Measurements from ENCODE around the gene SMOC1. TPM values are rescaled to one million over a fixed set of nuclear protein-coding genes. Genes with fewer than 3 reads are reported as not detected.

SMOC1 gene
- total and polyA plus RNA-seq, 7 donors, result 0.27 to 1.3 (median 0.74) TPM; not detected in 3

DNA sequence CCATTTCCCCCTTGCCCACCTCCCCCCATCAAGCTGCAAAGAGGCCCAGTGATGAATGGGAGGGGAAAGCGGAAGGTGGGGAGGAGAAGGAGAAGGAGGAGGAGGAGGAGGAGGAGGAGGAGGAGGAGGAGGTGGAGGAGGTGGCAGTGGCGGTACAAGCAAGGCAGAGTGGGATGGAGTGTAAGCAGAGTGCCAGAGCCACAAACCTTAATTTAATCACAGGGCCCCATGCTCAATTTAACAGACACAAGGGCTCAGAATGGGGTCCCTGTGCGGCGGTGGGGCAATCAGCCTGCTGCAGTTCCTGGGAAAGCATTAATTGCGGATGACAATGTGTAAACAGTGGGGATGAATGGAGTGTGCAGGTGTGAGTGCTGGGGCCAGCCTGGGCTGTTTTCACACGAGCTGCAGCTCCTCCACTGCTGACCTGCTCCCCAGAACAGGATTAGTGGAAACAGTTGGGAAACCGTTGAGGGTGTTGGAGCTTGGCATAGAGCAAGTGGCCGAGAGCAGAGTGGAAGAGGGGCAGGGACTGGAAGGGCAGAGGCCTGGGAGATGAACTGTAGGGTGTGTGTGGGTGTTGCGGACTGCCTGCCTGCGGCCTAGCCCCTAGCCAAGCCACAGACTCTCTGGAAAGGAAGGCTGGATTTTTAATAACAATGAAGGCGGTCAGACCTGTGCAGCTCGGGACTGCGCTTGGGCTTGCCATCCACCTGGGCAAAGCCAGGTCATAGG lies 36.4 kb upstream of the SMOC1 start:
- intact Hi-C loops (cut with DNase I), result no loop called here
- Histone ChIP-seq H3K9me3 (no peaks in the 10 kb centered on the region), H3K4me1 (no peaks in the 10 kb centered on the region), H3K27ac (no peak overlapping the region), H3K4me3 (no peak overlapping the region), H3K27me3 (peaks cover 0 to 12% (median 0%) of the 10 kb centered on the region in 3 donors), H3K36me3 (no peaks in the 10 kb centered on the region)
- TF ChIP-seq, protein P1, sequence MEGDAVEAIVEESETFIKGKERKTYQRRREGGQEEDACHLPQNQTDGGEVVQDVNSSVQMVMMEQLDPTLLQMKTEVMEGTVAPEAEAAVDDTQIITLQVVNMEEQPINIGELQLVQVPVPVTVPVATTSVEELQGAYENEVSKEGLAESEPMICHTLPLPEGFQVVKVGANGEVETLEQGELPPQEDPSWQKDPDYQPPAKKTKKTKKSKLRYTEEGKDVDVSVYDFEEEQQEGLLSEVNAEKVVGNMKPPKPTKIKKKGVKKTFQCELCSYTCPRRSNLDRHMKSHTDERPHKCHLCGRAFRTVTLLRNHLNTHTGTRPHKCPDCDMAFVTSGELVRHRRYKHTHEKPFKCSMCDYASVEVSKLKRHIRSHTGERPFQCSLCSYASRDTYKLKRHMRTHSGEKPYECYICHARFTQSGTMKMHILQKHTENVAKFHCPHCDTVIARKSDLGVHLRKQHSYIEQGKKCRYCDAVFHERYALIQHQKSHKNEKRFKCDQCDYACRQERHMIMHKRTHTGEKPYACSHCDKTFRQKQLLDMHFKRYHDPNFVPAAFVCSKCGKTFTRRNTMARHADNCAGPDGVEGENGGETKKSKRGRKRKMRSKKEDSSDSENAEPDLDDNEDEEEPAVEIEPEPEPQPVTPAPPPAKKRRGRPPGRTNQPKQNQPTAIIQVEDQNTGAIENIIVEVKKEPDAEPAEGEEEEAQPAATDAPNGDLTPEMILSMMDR (IDR thresholded peaks at IDR 0.05), result no peak
- TF ChIP-seq EP300 (IDR thresholded peaks at IDR 0.05) (no peak), POLR2AphosphoS5 (IDR thresholded peaks at IDR 0.05) (no peak), POLR2A (IDR thresholded peaks at IDR 0.05) (no peak)
- no peak for DNase-seq
- WGBS, 2 donors, result 69 to 72% methylated on average over 13 of the region's 13 CpGs

DNA sequence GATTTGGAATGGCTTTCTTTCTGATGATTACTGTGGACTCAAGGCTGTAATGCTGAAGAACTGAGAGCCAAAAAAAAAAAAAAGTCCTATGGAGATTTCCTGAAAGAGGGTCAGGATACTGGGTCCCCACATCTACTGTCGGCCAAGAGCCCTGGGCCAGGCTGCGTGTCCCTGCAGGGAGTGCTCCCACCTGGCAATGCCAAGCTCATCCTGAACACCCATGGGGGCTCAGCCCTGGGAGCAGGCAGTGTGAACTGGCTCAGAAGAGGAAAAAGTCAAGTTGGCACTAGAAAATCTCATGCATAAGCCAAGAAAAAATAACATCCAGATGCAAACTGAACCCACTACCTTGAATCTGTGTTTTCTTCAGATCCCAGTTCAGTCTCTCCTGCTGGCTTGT lies 35.0 kb upstream of the SMOC1 start:
- H3K36me3 ChIP-seq, result no peaks in the 10 kb centered on the region
- intact Hi-C loops (cut with DNase I), result no loop called here
- 94 to 95% methylated on average over 2 of the region's 2 CpGs for WGBS, 2 donors
- H3K4me1 ChIP-seq, result no peaks in the 10 kb centered on the region
- peaks cover 0 to 12% (median 0%) of the 10 kb centered on the region in 3 donors for H3K27me3 ChIP-seq
- no peak overlapping the region for H3K4me3 ChIP-seq
- no peaks in the 10 kb centered on the region for H3K9me3 ChIP-seq
- no peak overlapping the region for H3K27ac ChIP-seq
- no peak for DNase-seq
- TF ChIP-seq EP300 (IDR thresholded peaks at IDR 0.05) (no peak), POLR2AphosphoS5 (IDR thresholded peaks at IDR 0.05) (no peak)
- TF ChIP-seq, protein P1 (IDR thresholded peaks at IDR 0.05), result no peak

DNA sequence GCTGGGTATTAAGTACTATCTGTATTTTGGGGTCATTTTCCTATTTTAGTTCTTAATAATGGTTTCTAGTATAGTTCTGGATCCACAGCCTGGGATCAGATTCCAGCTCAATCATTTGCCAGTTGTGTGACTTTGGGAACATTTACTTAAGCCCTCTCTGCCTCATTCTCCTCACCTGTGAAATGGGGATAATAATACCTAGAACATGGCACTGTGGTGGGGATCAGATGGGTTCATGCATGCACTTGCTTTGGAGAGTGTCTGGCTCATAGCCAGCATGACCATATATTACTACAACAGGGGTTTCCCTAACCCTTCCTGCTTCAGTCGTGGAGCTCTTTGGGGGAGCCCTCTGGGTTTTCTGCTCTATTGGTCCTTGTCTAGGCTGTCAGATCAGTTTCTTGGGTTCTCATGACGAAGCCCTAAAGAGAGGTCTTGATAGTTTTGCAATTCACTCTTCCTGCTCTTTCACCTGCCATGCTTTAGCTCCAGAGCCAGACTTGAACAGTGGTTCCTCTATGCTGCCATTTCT lies 34.1 kb upstream of the SMOC1 start:
- no peak for TF ChIP-seq EP300 (IDR thresholded peaks at IDR 0.05)
- TF ChIP-seq POLR2A (IDR thresholded peaks at IDR 0.05), result no peak
- TF ChIP-seq, protein P1 (IDR thresholded peaks at IDR 0.05), result no peak
- TF ChIP-seq POLR2AphosphoS5 (IDR thresholded peaks at IDR 0.05), result no peak
- Histone ChIP-seq H3K9me3 (no peaks in the 10 kb centered on the region), H3K4me3 (no peak overlapping the region), H3K27me3 (peaks cover 0 to 12% (median 0%) of the 10 kb centered on the region in 3 donors), H3K27ac (no peak overlapping the region), H3K4me1 (no peaks in the 10 kb centered on the region), H3K36me3 (no peaks in the 10 kb centered on the region)
- intact Hi-C loops (cut with DNase I), result no loop called here
- 59 to 77% methylated on average over 2 of the region's 2 CpGs for WGBS, 2 donors
- no peak for DNase-seq

DNA sequence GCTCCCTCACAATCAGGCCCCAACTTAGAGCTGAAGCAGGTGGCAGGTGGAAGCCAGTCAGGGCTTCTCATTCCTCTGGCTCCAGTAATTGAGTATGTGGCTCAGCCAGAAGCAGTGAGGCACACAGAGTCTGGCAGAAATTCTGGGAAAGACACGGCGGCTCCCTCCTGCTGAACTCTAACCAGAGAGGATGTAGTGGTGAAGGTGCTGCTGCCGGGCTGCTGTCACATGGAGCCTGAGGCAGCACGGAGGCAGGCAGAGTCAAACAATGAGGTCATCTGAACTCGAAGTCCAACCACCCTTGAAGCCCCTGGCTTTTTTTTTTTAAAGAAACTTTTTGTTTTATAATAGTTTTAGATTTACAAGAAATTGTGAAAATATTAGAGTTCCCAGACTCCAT lies 33.4 kb upstream of the SMOC1 start:
- WGBS, 2 donors, result 51 to 55% methylated on average over 5 of the region's 5 CpGs
- no peak for DNase-seq
- Histone ChIP-seq H3K4me3 (no peak overlapping the region), H3K27me3 (peaks cover 0 to 12% (median 0%) of the 10 kb centered on the region in 3 donors), H3K4me1 (no peaks in the 10 kb centered on the region), H3K27ac (no peak overlapping the region), H3K36me3 (no peaks in the 10 kb centered on the region), H3K9me3 (no peaks in the 10 kb centered on the region)
- intact Hi-C loops (cut with DNase I), result no loop called here
- TF ChIP-seq POLR2AphosphoS5 (IDR thresholded peaks at IDR 0.05), result no peak
- TF ChIP-seq, protein P1 (IDR thresholded peaks at IDR 0.05), result no peak
- TF ChIP-seq EP300 (IDR thresholded peaks at IDR 0.05), result no peak
- no peak for TF ChIP-seq POLR2A (IDR thresholded peaks at IDR 0.05)

Data from sigmoid colon (tissue), 7 donors.